GM19397 (cell line): ENCODE data around the gene SMYD3.

Experiments used
- ATAC-seq: cut with Tn5 transposase; IDR thresholded peaks from one replicate; pipeline ENCODE4 v1.9.1; 2021; ENCODE audit warnings: mild to moderate bottlenecking, moderate library complexity; ENCODE audit not compliant: unreplicated experiment

The SMYD3 gene

DNA sequence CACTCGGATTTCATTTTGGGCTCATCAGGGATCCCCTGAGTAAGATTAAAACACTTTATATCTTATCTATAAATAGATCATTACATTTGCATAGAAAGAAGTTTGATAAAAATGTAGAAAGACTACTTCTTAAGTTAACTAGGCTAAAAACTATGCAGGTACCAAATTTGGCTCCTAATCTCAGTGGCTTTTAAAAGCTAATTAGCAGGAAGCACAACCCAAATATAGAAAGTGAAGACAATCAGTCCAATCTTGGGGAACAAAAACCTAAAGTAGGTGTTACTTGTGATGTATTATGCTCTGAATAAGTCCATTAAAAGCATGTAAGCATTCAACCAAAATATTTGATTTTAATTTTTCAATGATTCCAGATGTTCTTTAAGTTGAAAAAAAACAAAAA, 35.4 kb downstream of the SMYD3 start:
- ATAC-seq, result no peak

DNA sequence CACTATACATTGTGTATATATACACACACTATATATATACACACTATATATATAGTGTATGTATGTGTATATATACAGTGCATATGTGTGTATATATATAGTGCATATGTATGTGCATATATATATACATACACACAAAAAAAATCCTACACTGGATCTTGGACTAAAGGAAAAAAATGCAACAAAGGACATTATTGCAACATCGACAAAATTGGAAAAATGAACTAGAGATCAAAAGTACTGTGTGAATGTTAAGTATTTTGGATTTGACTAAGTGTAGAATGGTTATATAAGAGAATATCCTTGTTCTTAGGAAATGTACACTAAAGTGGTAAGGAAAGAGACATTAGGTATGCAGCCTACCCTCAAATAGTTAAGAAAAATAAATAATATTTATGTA, 36.5 kb downstream of the SMYD3 start:
- ATAC-seq, result no peak

DNA sequence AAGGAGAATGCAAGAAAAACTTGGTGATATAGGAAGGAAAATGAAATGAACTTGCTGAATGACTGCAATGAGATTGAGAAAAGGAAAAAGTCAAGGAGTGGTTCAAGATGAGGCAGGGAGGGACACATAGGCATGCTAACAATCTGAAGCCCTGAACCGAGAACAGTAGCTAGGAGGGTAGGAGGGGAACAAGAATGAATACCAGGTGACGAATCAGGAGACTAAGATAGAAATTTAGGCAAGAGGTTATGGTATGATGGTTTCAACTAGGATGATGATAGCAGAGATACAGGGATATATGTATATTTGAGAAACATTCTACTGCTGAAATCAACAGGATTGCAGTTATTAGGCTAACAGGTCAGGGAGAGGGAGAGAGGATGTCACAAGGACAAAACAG, 44.1 kb downstream of the SMYD3 start:
- ATAC-seq, result no peak

DNA sequence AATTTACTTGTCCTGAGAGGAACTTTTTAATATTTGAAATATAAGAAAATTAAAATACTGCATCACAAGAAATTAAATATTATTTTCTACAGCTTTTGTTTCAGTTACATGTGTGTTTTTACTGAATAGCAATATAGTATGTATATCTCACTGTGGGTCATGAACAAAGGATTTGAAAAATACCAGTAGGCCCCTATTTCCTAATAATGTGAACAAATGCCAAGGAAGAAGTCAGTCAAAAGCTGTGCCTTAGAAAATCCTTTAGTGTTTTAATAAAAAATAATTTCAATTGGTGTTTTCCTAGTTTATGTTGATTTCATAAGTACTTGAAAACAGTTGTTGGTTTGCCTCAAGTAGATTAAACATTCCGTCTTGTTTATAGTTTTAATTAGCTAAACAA, 46.7 kb downstream of the SMYD3 start:
- ATAC-seq, result no peak

DNA sequence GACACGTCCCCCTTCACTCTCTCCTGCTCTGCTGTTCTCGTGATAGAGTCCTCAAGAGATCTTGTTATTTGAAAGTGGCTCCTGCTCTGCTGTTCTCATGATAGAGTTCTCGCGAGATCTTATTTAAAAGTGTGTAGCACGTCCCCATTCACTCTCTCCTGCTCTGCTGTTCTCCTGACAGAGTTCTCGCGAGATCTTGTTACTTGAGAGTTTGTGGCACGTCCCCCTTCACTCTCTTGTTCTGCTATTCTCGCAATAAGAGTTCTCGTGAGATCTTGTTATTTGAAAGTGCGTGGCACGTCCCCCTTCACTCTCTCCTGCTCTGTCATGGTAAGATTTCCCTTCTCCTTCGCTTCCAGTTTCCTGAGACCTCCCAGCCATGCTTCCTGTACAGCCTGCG, 47.9 kb downstream of the SMYD3 start:
- ATAC-seq, result no peak

DNA sequence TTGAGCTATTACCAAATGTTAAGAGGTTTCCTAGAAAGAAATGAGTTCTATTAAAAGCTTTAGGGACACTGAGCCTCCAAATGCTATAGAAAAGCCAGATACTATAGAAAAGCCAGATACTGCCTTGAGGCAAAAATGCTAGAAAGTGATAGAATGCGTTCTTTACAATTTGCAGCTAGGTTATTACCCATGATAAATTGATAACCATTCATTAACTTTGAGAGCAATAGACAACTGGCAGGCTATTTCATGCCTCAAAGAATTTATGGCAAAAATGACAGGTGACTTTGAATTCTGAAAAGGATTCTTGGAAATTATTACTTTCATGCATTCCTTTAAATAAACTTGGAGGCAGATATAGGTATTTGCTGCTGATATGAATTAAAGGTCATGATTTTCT, 51.6 kb downstream of the SMYD3 start:
- no peak for ATAC-seq

DNA sequence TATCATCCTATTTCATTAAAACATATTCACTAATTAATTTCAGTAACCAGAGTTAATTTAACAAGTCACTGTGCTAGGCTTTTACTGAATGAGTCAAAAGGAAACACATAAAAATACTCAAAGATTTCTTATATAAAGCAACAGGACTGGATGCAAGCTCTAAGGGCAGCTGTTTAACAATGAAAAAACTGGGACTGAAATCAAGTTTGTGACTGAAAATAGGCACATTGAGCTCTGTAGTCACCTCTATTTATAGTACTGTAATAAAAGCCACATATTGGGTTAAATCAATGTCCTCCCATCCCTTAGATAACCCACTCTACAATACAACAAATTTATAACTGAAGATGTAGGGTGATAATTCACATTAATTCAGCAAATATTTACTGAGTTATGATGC, 52.4 kb downstream of the SMYD3 start:
- no peak for ATAC-seq

DNA sequence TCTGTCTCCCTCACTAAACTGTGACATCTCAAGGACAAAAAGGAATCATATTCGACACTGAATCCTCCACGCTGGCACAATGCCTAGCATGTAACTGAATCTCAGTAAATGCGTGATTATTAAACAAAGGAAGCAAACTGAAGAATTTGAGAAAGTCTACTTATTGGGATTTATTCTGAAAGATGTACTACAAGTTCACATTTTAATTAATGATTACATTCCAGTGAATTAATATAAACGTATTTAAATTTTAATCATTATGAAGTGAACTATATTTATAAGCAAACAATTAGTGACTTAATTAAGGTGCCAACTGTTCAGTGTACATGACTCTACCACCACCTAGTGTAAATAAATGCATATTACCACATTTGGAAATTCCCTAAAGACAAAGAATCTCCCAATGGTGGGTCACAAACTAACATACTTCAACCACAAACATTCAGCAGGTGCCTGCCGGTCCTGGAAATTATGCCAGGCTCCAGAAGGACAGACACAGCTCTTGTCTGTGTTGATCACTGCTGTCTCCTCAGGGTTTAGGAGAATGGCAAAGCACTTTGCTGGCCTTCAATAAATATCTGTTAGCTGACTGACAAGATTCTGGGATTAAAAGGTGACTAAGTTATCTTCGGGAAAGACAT, 56.3 kb downstream of the SMYD3 start:
- no peak for ATAC-seq

DNA sequence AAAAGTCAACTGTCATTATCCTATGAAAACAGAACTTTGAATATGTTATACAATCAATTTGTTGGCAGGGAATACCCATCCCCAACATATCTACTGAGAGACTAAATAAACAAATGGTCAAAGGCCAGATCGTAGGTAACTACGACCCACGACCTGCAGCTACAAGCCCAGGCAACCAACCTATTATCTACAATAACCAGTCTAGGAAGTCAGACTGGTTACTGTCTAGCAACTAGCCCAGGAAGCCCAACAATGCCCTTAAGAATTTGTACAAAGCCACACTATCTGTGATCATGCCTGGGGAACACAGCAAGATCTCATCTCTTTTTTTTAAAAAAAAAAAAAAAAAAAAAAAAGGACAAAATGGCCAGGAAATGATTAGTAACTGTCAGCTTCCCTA, 58.7 kb downstream of the SMYD3 start:
- no peak for ATAC-seq

DNA sequence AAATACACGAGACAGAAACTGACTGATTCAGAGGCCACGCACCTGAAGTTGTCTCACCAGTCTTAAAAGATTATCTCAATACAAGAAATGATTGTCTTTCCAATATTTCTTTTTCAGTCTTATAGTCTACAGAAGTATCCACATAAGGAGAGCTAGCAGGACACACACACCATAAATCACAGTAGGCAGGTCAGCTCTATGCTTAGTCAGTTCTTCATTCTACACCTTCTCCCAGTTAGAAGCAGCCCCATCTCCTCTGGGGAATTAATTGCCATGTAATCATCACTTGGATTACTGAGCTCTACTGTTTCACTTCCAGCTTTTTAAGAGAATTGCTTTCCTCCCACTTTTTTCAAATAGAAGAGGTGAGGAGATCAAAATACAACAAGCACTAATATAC, 59.6 kb downstream of the SMYD3 start:
- no peak for ATAC-seq

DNA sequence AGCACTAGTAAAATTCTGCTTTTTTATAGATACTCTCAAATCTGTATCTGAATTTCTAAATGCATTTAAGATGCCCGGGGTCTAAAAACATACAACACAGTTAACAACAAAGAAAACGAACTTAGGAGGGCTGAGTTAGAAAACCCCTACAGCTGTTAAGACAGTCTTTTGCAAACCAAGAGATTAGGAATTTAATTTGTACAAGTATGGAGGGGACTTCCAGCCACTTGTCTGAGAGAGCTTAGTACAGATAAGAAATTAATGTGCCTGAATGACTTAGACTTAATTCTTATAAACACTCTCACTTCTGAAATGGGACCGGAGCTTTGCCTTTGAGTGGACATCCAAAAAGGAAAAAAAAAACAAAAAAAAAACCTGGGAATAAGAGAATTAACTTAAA, 61.6 kb downstream of the SMYD3 start:
- no peak for ATAC-seq

DNA sequence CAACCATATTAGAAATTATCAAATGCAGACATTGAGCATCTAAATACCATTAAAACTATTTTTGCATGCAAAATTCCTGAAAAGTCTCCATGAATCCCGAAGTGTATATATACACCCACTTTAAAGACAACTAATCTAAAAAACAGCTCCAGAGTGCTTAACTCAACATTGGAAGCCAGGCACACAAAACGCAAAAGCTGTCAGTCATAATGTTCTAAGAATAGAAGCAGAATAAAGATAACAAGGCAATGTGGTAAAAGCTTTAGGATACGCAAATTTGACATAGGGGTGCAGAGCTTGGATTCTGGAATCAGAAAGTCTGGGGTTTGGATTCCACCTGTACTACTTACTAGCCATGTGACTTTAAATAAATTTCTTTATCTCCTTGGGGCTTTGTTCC, 62.5 kb downstream of the SMYD3 start:
- ATAC-seq, result no peak

DNA sequence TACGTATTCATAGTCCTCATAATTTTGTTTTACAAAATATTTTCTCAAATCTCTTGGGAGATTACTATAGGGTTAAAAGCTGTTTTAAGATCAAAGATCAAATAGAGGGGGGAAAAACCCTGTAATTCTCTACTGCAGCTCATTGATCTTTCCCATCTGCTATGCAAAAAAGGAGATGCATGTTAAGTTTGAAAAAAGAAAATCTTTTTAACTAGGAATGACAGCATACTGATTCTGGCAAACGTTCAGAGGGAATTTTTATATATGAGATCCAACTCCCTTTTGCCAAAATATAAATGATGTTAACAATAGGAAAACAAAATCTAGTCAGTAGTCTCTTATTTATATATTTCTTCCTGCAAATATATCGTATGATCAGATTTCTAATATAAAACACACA, 69.1 kb downstream of the SMYD3 start:
- no peak for ATAC-seq

DNA sequence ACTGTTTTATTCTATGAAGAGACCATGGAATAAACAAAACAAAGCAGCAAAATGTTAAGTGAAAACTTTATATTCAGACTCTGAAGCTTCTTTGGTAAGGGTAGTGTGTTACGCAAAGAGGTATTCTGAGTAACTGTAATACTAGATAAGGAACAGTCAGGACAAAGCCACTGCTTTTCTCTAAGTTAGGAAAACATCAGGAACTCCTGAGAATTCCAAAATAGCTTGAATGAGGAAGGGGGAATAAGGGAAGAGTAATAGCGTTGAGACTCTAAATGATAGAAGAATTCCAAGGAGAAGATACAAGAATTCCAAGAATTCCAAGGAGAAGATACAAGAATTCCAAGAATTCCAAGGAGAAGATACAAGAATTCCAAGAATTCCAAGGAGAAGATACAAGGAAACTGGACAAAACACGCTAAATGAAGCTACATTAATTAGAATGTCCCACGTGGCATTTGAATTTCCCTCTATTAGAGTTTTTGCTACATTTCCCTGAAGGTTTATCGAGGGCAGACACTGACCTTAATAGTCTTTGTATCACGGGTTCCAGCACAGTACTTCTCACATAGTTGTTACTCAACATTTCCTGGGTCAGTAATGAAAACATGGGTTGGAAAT, 71.5 kb downstream of the SMYD3 start:
- ATAC-seq, result no peak

DNA sequence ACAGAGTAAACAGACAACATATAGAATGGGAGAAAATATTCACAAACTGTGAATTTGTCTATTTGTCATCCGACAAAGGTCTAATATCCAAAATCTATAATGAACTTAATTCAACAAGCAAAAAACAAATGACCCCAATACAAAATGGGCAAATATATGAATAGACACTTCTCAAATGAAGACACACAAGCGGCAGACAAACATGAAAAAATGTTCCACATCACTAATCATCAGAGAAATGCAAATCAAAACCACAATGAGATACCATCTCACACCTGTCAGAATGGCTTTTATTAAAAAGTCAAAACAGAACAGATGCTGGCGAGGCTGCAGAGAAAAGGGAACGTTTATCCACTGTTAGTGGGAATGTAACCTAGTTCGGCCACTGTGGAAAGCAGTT, 72.7 kb downstream of the SMYD3 start:
- ATAC-seq, result no peak

DNA sequence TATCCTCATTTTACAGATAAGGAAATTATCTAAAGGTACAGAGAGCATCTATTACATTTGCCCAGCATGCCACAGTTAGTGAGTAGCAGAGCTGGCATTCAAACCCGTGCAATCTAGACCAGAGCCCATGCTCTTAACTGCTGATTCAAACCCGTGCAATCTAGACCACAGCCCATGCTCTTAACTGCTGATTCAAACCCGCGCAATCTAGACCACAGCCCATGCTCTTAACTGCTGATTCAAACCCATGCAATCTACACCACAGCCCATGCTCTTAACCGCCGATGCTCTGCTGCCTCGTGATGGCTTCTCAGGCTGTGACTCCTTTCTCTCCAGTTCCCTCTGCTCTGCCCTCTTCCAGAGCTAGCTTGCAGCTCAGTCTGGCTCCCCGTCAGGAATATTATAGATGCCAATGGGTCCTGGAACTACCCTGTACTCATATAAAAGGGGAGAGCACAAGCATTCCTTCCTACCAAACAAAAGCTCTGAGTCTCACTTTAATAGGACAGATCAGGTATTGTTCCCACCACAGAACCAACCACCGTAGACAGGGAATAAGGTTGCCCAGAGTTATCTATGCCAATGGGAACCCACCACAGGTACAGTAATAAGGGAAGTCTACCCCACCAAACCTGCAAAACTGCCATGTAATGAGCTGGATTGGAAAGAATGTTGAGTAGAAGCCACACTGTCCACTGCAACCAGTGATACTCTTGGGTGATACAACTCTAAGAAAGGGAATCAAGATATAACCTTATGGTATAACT, 78.4 kb downstream of the SMYD3 start:
- ATAC-seq, result no peak

DNA sequence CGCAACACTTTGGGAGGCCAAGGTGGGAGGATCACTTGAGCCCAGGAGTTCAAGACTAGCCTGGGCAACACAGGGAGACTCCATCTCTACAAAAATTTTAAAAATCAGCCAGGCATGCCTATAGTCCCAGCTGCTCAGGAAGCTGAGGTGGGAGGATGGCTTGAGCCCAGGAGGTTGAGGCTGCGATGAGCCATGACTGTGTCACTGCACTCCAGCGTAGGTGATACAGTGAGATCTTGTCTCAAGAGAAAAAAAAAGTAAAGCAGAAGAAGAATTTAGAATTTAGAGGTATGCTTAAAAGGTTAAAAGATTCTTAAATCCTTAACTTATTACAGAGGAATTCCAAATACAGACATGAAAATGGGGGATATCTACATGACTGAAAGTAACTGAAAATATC, 79.5 kb downstream of the SMYD3 start:
- ATAC-seq, result no peak

DNA sequence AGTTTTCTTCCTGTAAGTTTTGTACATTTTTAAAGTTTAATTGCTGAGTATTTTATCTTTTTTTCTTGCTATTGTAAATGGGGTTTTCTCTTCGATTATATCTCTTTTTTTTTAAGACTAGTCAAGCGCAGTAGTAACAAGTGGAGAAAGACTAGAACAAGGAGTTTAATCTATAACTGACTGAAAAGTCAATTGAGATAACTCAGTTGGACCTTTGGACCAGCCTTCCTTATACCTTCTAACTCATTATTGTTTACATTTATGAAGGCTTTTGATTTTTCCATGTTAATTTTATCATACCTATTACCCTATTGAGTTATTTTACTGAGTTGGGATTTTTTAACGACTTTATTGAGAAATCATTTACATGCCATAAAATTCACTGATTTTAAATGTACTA, 81.2 kb downstream of the SMYD3 start:
- no peak for ATAC-seq

DNA sequence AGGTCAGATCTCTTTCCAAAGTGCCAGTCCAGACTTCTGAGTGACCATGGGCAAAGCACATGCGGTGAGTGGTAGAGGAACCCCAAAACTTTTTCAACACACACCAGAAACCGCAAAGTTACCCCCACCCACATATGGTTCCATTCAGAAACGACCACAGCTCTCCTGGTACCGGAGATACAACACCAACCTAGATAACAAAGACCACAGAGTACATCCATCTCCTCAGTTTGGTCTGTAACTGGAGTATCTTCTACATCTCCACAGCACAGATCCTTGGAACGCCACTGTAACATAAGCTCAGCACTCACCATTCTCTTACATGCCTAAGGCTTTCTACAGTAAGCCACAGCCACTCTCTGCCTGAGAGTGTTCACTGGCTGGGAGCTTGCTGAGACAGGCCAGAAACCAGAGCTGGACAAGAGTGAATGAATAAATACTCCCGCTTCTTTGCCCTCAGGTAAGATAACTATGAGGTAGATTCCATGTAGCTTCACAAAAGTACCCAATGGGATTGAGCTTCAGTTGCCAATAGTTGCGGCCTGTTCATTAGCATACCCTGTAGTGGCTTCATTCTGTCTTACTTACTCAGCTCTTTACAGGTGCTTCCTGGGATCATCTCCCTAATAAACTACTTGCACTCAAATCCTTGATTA, 81.8 kb downstream of the SMYD3 start:
- ATAC-seq, result no peak

DNA sequence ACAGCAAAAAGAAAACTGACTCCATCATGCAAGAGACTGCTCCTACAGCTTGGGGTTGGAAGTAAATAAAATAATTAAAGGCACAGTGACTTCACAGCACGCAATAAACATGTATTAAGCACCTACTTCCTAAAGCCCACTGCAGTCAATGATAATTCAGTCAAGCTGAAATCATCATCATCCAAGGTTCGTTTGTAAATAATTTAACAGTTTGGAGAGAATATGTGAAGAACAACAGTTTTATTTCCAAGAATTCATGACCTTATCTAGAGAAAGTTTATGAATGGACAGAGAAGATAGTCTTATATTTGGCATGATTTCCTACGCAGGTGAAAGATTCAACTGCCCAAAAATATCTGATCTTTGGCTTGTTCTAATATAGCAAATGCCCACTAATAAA, 86.8 kb downstream of the SMYD3 start:
- ATAC-seq, result no peak

DNA sequence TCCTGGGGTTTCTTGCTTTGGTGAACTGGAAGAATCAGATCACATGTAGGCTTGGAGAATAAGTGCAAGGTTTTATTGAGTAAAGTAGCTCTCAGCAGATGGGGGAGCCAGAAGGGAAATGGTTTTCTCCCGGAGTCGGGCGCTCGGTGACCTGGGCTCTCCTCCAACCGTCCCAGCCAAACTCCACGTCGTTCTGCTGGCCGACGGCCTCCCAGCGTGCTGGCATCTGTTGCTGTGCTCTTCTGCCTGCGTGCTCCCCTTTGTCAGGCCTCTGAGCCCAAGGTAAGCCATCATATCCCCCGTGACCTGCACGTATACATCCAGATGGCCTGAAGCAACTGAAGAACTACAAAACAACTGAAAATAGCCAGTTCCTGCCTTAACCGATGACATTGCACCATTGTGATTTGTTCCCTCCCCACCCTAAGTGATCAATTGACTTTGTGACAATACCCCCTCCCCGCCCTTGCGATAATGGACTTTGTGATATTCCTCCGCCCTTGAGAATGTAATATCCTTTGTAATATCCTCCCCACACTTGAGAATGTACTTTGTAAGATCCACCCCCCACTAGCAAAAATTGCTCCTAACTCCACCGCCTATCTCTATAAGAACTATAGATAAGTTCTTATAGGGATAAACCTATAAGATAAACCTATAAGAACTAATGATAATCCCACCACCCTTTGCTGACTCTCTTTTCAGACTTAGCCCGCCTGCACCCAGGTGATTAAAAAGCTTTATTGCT, 88.3 kb downstream of the SMYD3 start:
- no peak for ATAC-seq
